Astrocyte (in vitro differentiated cells and primary cell): ENCODE data around the gene ZFP69B.

Experiments used
- EZH2 ChIP-seq: IDR thresholded peaks from 2 replicates; pipeline ENCODE4 v1.6.1; 2012; ENCODE audit warnings: mild to moderate bottlenecking, low read length, inconsistent platforms; ENCODE audit not compliant: insufficient read depth
- TF ChIP-seq, protein P1 (sequence below): IDR thresholded peaks from 2 replicates; pipeline ENCODE4 v1.5.1; 2011; ENCODE audit warnings: low read depth, mild to moderate bottlenecking, inconsistent platforms, low read length, moderate library complexity; ENCODE audit not compliant: insufficient read depth

DNA sequence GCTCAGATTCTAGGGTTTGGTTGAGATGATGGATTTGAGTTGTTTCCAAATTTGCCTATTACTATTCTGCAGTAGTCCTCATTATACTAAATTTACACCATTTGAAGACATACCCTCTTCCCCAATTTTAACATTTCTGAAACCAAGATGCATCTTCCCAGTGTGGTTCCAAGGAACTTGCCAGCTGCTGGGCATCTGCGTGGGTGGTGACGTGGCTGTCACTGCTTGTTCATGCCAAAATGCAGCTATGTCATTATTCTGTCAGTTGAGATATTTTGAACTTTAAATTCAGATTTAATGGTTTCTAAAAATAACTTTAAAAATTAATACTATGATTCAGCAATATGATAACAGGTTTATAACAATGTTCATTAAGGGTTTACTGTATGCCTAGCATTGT lies 28.0 kb downstream of the ZFP69B start:
- TF ChIP-seq, protein P1, sequence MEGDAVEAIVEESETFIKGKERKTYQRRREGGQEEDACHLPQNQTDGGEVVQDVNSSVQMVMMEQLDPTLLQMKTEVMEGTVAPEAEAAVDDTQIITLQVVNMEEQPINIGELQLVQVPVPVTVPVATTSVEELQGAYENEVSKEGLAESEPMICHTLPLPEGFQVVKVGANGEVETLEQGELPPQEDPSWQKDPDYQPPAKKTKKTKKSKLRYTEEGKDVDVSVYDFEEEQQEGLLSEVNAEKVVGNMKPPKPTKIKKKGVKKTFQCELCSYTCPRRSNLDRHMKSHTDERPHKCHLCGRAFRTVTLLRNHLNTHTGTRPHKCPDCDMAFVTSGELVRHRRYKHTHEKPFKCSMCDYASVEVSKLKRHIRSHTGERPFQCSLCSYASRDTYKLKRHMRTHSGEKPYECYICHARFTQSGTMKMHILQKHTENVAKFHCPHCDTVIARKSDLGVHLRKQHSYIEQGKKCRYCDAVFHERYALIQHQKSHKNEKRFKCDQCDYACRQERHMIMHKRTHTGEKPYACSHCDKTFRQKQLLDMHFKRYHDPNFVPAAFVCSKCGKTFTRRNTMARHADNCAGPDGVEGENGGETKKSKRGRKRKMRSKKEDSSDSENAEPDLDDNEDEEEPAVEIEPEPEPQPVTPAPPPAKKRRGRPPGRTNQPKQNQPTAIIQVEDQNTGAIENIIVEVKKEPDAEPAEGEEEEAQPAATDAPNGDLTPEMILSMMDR = no peak
- TF ChIP-seq EZH2 = no peak
